Right lobe of liver (tissue), 4 donors: ENCODE measurements around the gene PIAS3.

ENCODE experiments used
- CTCF ChIP-seq, 4 donors: fragments of 200-600 bp in 3 of 4; fragments of 450-650 bp in 1 of 4; IDR thresholded peaks; one replicate each; pipeline versions ENCODE4 v1.5.1 to v1.8.0; 2016 to 2022; ENCODE audit warnings: antibody characterized with exemption in 4 of 4, mild to moderate bottlenecking in 2 of 4
- POLR2A ChIP-seq: fragments of 450-650 bp; IDR thresholded peaks from one replicate; pipeline ENCODE4 v1.6.1; 2017; ENCODE audit warnings: antibody characterized with exemption, mild to moderate bottlenecking
- donor health status: DM: no; HTN: no; CAD: no.
- donor health status: DM: no; HTN: no; CAD: no.
- donor health status: DM: no; HTN: yes; CAD: no.

GRCh38 chr1:145877923-145878486 is 19.1 kb upstream of the PIAS3 start:
- no peak for TF ChIP-seq CTCF (IDR thresholded peaks at IDR 0.05)
- no peak for TF ChIP-seq POLR2A
